Loucy (cell line): ENCODE results near the gene SHLD1.

Experiments
- CTCF ChIP-seq: fragments of 200-600 bp; sonication (generic); conservative IDR thresholded peaks from 2 replicates; pipeline ENCODE4 v1.5.1; 2014; ENCODE audit warnings: mild to moderate bottlenecking, antibody characterized with exemption, low read length
- EZH2phosphoT487 ChIP-seq: fragments of 200-600 bp; IDR thresholded peaks from 2 replicates; pipeline ENCODE4 v1.6.1; 2018; ENCODE audit warnings: antibody characterized with exemption, mild to moderate bottlenecking, moderate library complexity, borderline replicate concordance

GRCh38 chr20:5745416-5746030, 4.7 kb upstream of the SHLD1 start:
- TF ChIP-seq CTCF (no peak), EZH2phosphoT487 (no peak)
